OCI-LY1 (cell line): ENCODE data around the gene CSNK1A1.

Experiments
- EZH2 ChIP-seq: fragments of 200-600 bp; sonication (generic), shearing (Covaris generic); IDR thresholded peaks from 2 replicates; pipeline ENCODE4 v1.8.0; 2017; ENCODE audit warnings: borderline replicate concordance, mixed run types, mild to moderate bottlenecking, antibody characterized with exemption, low read length, moderate library complexity, mixed read lengths
- TF ChIP-seq, protein P1 (sequence below): fragments of 200-600 bp; sonication (generic), shearing (Covaris generic); IDR thresholded peaks from 2 replicates; pipeline ENCODE4 v1.5.1; 2017; ENCODE audit warnings: mild to moderate bottlenecking, antibody characterized with exemption, low read length, moderate library complexity, mixed read lengths

DNA sequence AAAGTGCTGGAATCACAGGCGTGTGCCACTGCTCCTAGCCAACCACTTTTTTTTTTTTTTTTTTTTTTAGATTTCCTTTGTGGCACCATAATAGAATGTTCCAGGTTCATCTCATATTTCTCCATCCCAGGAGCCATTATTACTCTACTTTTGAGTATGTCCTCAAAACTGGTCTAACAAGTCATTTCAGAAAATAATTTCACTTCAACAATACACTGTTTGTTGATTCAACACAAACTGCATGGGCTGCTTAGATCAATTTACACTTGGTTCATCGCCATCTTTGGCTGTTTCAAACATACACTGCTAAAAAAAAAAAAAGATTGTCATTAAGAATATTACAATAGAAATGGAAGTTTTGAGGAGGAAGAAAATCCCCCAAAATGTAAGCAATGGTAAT is 57.9 kb downstream of the CSNK1A1 start:
- TF ChIP-seq EZH2: no peak
- TF ChIP-seq, protein P1, sequence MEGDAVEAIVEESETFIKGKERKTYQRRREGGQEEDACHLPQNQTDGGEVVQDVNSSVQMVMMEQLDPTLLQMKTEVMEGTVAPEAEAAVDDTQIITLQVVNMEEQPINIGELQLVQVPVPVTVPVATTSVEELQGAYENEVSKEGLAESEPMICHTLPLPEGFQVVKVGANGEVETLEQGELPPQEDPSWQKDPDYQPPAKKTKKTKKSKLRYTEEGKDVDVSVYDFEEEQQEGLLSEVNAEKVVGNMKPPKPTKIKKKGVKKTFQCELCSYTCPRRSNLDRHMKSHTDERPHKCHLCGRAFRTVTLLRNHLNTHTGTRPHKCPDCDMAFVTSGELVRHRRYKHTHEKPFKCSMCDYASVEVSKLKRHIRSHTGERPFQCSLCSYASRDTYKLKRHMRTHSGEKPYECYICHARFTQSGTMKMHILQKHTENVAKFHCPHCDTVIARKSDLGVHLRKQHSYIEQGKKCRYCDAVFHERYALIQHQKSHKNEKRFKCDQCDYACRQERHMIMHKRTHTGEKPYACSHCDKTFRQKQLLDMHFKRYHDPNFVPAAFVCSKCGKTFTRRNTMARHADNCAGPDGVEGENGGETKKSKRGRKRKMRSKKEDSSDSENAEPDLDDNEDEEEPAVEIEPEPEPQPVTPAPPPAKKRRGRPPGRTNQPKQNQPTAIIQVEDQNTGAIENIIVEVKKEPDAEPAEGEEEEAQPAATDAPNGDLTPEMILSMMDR: no peak
